GM12892 (cell line): ENCODE results near the gene IRGC.

Experiments used
- POLR2A ChIP-seq: IDR thresholded peaks from 2 replicates; pipeline ENCODE4 v1.6.1; 2011; ENCODE audit warnings: low read depth, low read length, control low read depth
- POLR2AphosphoS5 ChIP-seq: IDR thresholded peaks from 2 replicates; pipeline ENCODE4 v1.6.1; 2011; ENCODE audit warnings: low read depth, low read length, control low read depth
- TAF1 ChIP-seq: IDR thresholded peaks from 2 replicates; pipeline ENCODE4 v1.6.1; 2011; ENCODE audit warnings: low read depth, mild to moderate bottlenecking, control low read depth, low read length, borderline replicate concordance

DNA sequence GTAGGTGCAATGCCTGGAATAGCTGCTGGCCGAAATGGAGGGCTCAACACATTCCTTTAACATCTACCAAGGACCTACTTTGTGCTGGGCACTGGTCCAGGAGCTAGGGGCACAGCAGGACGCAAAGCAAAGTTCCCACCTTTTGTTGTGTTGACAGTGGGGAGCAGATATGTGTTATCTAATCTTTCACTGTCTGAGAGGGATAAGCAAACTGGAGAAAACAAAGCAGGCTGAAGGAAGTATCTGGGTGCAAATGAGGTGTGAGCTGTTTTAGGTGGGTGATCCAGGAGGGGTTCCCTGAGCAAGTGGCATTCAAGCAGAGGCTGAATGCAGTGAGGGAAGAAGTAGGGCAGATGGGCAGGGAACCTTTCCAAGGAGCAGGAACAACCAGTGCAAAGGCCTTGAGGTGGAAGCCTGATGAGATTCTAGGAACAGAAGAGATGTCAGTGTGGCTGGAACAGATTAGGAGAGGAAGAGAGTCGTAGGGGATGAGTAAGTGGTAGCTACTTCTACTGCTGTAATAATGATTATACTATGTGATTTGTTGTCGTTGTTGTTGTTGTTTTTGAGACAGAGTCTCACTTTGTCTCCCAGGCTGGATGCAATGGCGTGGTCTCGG is 43.7 kb upstream of the IRGC start:
- TF ChIP-seq POLR2A (no peak), POLR2AphosphoS5 (no peak), TAF1 (no peak)
